ENCODE measurements around the gene SYNGR3.

GRCh38 chr16:1998360-1998835 lies 8.6 kb downstream of the SYNGR3 start:
- TF ChIP-seq, protein P1, sequence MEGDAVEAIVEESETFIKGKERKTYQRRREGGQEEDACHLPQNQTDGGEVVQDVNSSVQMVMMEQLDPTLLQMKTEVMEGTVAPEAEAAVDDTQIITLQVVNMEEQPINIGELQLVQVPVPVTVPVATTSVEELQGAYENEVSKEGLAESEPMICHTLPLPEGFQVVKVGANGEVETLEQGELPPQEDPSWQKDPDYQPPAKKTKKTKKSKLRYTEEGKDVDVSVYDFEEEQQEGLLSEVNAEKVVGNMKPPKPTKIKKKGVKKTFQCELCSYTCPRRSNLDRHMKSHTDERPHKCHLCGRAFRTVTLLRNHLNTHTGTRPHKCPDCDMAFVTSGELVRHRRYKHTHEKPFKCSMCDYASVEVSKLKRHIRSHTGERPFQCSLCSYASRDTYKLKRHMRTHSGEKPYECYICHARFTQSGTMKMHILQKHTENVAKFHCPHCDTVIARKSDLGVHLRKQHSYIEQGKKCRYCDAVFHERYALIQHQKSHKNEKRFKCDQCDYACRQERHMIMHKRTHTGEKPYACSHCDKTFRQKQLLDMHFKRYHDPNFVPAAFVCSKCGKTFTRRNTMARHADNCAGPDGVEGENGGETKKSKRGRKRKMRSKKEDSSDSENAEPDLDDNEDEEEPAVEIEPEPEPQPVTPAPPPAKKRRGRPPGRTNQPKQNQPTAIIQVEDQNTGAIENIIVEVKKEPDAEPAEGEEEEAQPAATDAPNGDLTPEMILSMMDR (conservative IDR thresholded peaks at IDR 0.05 in 1 of 2, IDR thresholded peaks at IDR 0.05 in 1 of 2; ENCODE audit: extremely low read depth in 1 of 2, insufficient read depth in 1 of 2, low read depth in 1 of 2, low read length in 2 of 2): no peak
- no peak for TF ChIP-seq EZH2 (IDR thresholded peaks at IDR 0.05; ENCODE audit: borderline replicate concordance, low read length)
